Measurements from ENCODE around the gene MDK.

The MDK gene

DNA sequence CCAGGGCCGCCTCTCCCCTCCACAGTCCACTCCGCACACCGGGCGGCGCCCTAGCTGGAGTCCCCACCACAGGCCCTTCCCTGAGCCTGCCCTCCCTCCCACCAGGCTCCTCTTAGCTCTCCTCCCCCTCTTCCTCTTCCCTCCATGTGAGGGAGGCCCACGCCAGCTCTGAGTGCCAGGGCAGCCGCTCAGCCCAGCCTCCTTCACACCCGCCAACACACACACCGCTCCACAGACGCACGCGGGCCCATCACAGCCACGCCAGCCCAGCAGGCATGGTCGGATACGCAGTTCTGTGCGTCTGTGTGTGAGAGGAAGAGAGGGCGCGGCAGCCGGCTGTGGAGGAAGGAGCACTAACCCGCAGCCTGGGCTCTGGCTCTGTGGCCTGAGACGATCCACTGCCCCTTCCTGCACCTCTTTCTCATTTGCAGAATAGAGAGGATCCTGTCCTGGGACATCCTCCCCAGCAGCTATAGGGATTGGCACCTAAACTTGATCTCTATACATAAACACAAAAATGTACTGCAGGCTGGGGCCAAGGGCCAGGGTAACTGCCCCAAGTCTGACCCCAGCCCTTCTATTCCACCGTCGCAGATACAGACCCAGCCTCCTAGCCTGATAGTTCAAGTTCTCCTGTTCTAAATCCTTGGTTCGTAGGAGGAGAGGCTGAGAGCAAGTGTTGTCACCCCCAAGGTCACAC lies 6.6 kb downstream of the MDK start:
- DNase-seq (ENCODE audit: low read depth, low spot score), result no peak
- H3K4me3 ChIP-seq (ENCODE audit: low read depth, low read length), result no peak overlapping the region
- TF ChIP-seq, protein P1, sequence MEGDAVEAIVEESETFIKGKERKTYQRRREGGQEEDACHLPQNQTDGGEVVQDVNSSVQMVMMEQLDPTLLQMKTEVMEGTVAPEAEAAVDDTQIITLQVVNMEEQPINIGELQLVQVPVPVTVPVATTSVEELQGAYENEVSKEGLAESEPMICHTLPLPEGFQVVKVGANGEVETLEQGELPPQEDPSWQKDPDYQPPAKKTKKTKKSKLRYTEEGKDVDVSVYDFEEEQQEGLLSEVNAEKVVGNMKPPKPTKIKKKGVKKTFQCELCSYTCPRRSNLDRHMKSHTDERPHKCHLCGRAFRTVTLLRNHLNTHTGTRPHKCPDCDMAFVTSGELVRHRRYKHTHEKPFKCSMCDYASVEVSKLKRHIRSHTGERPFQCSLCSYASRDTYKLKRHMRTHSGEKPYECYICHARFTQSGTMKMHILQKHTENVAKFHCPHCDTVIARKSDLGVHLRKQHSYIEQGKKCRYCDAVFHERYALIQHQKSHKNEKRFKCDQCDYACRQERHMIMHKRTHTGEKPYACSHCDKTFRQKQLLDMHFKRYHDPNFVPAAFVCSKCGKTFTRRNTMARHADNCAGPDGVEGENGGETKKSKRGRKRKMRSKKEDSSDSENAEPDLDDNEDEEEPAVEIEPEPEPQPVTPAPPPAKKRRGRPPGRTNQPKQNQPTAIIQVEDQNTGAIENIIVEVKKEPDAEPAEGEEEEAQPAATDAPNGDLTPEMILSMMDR (IDR thresholded peaks at IDR 0.05; ENCODE audit: low read depth, low read length), result no peak
- in situ Hi-C loops (cut with HindIII; ENCODE audit: low sequenced_read_pairs), result no loop called here

DNA sequence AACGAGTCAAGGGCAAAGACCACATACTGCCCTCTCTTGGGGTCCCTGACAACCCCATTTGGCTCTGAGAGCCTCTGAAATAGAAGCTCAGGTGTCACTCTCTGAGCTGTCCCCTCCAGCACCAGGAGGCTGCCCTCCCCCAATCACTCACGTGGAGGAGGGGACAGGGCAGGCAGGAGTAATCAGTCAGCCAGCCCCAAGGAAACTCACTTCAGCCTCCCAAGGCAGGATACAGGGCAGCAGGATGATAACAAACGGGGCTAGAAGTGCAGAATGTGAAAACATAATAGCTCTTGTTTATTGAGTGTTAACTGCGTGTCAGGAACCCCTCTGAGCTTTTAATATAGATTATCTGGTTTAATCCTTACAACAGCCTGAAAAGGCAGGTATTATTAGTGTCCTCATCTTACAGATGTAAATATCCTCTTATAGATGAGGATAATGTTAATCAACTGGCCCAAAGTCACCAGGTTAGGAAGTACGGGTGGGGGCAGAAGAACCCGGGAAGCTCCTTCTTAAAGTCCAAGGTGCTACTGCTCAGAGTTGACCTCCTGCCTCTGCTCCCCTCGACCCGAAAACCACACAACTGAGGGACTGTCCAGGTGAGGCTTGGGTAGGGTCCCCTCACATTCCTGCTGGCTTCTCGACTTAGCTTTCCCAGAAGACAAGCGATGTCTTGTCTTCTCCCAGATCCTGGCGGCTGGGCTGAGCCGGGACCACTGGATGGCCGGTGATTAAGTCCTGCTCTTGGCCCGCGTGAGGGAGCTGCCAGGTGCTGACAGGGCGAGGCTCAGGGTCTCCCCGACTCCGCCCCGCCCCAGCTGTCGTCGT lies 7.4 kb downstream of the MDK start:
- no peak for DNase-seq (ENCODE audit: low read depth, low spot score)
- H3K4me3 ChIP-seq (ENCODE audit: low read depth, low read length), result no peak overlapping the region
- in situ Hi-C loops (cut with HindIII; ENCODE audit: low sequenced_read_pairs), result no loop called here
- TF ChIP-seq, protein P1 (IDR thresholded peaks at IDR 0.05; ENCODE audit: low read depth, low read length), result no peak

DNA sequence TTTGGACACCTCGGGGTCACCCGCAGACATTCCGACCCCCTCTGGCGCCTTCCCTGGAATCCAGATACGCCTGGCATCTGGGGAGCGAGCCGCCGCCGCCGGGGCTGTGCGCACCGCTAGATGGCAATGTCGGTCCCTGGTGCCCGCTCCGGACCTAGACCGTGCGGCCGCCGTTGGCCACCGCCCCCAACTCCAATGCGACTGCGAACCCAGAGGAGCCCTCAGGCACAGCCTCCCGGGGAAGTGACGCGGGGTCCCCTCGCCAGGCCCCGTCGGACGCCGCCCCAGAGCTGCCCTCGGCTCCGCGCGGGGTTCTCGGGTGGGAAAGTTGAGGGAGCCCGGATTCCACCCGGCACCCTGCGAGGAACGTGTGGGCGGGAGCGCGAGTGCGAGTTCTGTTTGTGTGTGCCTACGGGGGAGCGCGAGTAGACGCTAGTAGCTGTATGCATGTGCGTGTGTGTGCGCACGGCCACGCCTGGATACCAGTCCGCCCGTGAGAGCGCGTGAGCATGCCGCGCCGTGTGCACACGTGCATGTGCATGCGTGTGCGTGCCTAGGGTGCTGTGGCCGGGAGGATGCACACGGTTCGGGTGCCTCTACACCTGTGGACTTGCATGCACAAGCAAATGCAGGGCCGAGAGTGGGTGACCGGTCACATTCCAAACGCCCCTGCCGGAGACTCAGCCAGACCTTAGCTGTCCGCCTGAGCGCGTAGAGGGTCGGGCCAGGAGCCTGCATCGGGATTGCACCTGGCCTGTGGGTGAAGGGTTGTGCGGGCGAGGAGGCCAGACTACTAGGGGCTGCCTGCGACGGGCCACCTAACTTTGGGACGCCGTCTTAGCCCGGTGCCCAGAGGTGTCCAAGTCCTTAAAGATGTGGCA lies 8.2 kb downstream of the MDK start:
- peak; percentile 61 for DNase-seq (ENCODE audit: low read depth, low spot score)
- in situ Hi-C loops (cut with HindIII; ENCODE audit: low sequenced_read_pairs), result no loop called here
- TF ChIP-seq, protein P1 (IDR thresholded peaks at IDR 0.05; ENCODE audit: low read depth, low read length), result peak; percentile 89
- H3K4me3 ChIP-seq (ENCODE audit: low read depth, low read length), result peak overlapping the region; percentile 36

DNA sequence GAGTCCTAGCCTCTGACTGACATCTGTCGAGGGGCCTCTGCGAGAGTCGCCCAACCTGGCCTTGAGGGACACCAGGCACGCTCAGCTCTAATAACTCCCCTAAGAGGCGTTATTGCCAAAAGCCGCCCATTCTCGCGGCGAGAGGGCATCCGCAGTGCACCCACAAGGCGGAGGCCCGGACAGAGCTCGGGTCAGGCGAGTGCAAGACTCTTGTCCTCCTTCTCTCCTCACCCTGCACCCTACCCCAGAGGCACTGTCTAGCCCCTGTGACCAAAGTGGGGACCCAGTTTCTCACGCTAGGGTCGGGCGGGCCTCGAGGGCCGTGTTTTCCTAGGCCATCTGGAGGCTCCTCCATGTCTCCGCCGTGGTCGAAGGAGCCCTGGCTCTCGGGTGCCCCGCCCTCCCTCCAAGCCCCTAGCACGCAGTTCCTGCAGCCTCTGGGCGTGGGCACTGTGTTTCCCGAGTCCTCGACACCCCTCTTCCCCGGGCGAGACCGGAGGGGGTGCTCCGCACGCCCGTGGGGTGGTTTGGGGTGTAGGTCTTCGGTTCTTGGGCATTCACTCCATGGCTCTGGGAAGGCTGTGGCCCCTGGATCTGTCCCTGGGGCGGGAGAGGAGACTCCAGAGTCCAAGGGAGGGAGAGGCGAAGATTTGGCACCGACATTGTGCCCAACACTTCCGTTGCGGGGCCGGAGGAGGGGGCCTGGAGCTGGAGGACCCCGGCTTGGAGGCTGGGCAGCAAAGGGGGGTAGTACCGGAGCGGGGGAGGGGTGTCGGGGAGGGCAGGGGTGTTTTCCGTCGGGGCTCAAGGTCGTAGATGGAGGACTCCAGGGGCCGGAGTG lies 9.1 kb downstream of the MDK start:
- TF ChIP-seq, protein P1 (IDR thresholded peaks at IDR 0.05; ENCODE audit: low read depth, low read length), result no peak
- in situ Hi-C loops (cut with HindIII; ENCODE audit: low sequenced_read_pairs), result no loop called here
- DNase-seq (ENCODE audit: low read depth, low spot score), result no peak
- no peak overlapping the region for H3K4me3 ChIP-seq (ENCODE audit: low read depth, low read length)

DNA sequence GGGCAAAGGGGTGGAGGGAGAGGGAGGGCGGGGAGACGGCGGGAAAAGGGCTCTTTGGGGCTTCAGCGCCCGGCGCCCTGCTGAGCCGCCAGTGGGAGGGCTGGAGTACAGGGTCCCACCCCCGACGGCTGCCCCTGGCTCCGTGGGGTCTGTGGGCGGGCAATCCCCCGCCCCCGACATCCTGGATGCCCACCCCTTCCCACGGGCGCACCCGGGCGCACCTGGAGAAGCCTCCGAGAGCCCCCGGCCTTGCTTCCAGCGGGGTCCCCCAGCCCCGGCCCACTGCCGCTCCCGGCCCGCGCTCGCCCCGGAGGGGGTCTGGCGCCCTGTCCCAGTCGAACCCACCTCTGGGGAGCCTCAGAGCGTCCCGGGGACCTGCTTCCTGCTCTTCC lies 9.7 kb downstream of the MDK start:
- TF ChIP-seq, protein P1 (IDR thresholded peaks at IDR 0.05; ENCODE audit: low read depth, low read length), result no peak
- DNase-seq (ENCODE audit: low read depth, low spot score), result no peak
- in situ Hi-C loops (cut with HindIII; ENCODE audit: low sequenced_read_pairs), result no loop called here
- no peak overlapping the region for H3K4me3 ChIP-seq (ENCODE audit: low read depth, low read length)

Measured in astrocyte of the spinal cord (primary cell).